Measurements from ENCODE around the gene ADM.
A peak's percentile ranks its signal among the peaks of the same experiment; 100 is the strongest.

ADM gene

DNA sequence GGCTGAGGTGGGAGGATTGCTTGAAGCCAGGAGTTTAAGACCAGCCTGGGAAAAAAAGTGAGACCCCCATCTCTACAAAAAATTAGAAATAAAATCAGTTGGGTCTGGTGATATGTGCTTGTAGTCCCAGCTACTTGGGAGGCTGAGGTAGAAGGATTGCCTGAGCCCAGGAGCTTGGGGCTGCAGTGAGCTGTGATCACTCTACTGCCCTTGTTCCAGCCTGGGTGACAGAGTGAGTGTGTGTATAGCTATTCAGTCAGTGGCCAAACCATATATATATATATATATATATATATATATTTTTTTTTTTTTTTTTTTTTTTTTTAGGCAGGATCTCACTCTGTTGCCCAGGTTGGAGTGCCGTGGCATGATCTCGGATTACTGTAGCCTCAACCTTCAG is 24.5 kb downstream of the ADM start:
- in situ Hi-C loops (cut with HindIII; ENCODE audit: low sequenced_read_pairs), result no loop called here
- DNase-seq (ENCODE audit: low read depth, low spot score), result no peak
- H3K4me3 ChIP-seq (ENCODE audit: low read depth, low read length), result no peak overlapping the region
- TF ChIP-seq, protein P1, sequence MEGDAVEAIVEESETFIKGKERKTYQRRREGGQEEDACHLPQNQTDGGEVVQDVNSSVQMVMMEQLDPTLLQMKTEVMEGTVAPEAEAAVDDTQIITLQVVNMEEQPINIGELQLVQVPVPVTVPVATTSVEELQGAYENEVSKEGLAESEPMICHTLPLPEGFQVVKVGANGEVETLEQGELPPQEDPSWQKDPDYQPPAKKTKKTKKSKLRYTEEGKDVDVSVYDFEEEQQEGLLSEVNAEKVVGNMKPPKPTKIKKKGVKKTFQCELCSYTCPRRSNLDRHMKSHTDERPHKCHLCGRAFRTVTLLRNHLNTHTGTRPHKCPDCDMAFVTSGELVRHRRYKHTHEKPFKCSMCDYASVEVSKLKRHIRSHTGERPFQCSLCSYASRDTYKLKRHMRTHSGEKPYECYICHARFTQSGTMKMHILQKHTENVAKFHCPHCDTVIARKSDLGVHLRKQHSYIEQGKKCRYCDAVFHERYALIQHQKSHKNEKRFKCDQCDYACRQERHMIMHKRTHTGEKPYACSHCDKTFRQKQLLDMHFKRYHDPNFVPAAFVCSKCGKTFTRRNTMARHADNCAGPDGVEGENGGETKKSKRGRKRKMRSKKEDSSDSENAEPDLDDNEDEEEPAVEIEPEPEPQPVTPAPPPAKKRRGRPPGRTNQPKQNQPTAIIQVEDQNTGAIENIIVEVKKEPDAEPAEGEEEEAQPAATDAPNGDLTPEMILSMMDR (IDR thresholded peaks at IDR 0.05; ENCODE audit: low read depth, low read length), result no peak

GRCh38 chr11:10329935-10330334 is 25.1 kb downstream of the ADM start:
- TF ChIP-seq, protein P1 (IDR thresholded peaks at IDR 0.05; ENCODE audit: low read depth, low read length), result no peak
- DNase-seq (ENCODE audit: low read depth, low spot score), result peak; percentile 92
- H3K4me3 ChIP-seq (ENCODE audit: low read depth, low read length), result no peak overlapping the region
- in situ Hi-C loops (cut with HindIII; ENCODE audit: low sequenced_read_pairs), result no loop called here

DNA sequence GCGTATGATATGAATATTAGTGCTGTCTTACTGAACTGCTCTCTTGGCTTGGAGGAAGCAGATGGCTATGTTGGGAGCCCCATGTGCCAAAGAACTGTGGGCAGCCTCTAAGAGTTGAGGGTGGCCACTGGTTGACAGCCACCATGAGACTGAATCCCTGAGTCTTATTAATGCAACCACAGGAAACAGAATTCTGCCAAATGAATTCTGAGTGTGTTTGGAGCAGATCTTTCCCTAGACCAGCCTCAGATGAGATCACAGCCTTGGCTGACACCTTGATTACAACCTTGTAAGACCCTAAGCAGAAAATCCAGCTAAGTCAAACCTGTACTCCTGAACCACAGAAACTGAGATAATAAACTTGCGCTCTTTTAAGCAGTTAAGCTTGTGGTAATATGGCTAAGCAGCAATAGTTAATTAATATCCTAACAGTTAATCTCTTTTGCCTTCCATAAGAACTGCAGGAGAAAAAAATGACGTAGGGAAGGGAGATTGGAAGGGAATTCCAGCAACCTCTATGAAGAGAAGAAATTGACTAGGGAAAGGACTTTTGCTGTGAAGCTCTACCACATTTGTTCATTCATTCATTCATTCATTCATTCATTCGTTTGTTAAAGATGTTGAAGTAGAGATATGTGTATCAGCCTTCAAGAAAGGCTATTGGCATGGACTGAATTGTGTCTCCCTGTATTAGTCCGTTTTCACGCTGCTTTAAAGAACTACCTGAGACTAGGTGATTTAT is 26.8 kb downstream of the ADM start:
- peak; percentile 47 for DNase-seq (ENCODE audit: low read depth, low spot score)
- no peak overlapping the region for H3K4me3 ChIP-seq (ENCODE audit: low read depth, low read length)
- TF ChIP-seq, protein P1 (IDR thresholded peaks at IDR 0.05; ENCODE audit: low read depth, low read length), result no peak
- in situ Hi-C loops (cut with HindIII; ENCODE audit: low sequenced_read_pairs), result no loop called here

DNA sequence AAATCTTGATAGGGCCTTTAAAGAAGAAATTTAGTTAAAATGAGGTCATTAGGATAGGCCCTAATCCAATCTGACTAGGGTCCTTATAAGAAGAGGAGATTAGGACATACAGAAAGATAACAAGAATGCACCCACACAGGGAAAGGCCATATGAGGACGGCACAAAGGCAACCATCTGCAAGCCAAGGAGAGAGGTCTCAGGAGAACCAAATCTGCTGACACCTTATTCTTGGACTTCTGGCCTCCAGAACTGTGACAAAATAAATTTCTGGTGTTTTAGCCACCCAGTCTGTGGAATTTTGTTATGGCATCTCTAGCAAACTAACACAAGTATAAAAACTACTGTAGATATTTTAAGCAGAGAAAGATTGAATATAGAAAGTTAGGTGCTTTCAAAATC is 28.6 kb downstream of the ADM start:
- in situ Hi-C loops (cut with HindIII; ENCODE audit: low sequenced_read_pairs), result no loop called here
- TF ChIP-seq, protein P1 (IDR thresholded peaks at IDR 0.05; ENCODE audit: low read depth, low read length), result no peak
- DNase-seq (ENCODE audit: low read depth, low spot score), result no peak
- no peak overlapping the region for H3K4me3 ChIP-seq (ENCODE audit: low read depth, low read length)

- H3K4me3 ChIP-seq (ENCODE audit: low read depth, low read length), result no peak overlapping the region
- no peak for DNase-seq (ENCODE audit: low read depth, low spot score)
- in situ Hi-C loops (cut with HindIII; ENCODE audit: low sequenced_read_pairs), result no loop called here
- TF ChIP-seq, protein P1 (IDR thresholded peaks at IDR 0.05; ENCODE audit: low read depth, low read length), result no peak
These were observed 33.4 kb downstream of the ADM start for GRCh38 chr11:10338287-10338686.

DNA sequence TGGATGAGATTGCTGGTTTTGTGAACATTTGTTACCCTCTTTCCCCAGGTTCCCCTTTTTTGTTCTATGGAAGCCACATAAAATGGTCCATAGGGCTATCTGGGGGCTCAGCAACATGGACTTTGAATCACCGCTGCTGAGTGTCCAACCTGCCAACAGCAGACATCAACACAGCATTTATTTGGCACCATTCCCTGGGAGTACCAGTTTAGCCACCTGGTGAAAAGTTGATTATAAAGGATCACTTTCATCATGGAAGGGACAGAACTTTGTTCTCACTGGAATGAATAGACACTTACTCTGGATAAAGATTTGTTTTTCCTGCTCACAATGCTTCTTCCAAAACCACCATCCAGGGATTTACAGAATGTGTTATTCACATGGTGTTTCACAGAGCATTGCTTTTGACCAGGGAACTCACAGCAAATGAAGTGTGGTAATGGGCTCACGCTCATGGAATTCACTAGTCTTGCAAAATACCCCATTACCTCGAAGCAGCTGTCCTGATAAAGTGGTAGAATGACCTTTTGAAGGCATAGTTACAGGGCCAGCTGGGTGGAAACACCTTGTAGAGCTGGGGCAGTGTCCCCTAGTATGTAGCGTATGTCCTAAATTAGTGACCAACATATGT is 43.9 kb downstream of the ADM start:
- no peak overlapping the region for H3K4me3 ChIP-seq (ENCODE audit: low read depth, low read length)
- DNase-seq (ENCODE audit: low read depth, low spot score), result peak; percentile 66
- in situ Hi-C loops (cut with HindIII; ENCODE audit: low sequenced_read_pairs), result no loop called here
- TF ChIP-seq, protein P1 (IDR thresholded peaks at IDR 0.05; ENCODE audit: low read depth, low read length), result no peak

Measured in astrocyte of the spinal cord (primary cell).